ENCODE results near the gene CLIC4.

DNA sequence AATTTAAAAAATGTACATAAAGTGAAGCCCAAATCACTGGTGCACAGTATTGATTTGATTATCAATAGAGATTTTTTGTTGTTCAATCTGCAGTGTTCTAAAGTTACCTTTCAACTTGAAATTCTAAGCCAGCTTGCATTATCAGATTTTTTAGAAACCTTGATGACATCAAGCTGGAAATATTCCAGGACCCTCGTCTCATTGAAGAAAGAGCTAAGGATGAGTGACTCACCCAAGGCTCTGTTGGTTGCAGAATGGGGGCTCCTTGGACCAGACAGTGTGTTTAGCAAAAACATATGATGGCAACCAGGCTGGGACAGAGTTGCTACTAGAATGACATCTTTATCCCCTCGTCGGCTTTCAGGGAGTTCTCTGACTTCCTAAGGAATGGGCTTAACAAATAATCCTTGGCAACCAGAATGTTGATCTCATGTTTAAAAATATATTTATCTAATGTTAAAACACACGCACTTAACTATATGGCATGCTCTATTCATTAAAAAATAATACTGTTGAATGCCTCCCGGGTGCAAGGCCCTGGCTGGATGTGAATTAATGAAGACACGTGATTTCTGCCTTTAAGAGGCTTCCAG lies 105.2 kb downstream of the CLIC4 start:
- TF ChIP-seq, protein P1, sequence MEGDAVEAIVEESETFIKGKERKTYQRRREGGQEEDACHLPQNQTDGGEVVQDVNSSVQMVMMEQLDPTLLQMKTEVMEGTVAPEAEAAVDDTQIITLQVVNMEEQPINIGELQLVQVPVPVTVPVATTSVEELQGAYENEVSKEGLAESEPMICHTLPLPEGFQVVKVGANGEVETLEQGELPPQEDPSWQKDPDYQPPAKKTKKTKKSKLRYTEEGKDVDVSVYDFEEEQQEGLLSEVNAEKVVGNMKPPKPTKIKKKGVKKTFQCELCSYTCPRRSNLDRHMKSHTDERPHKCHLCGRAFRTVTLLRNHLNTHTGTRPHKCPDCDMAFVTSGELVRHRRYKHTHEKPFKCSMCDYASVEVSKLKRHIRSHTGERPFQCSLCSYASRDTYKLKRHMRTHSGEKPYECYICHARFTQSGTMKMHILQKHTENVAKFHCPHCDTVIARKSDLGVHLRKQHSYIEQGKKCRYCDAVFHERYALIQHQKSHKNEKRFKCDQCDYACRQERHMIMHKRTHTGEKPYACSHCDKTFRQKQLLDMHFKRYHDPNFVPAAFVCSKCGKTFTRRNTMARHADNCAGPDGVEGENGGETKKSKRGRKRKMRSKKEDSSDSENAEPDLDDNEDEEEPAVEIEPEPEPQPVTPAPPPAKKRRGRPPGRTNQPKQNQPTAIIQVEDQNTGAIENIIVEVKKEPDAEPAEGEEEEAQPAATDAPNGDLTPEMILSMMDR (IDR thresholded peaks at IDR 0.05): no peak
- TF ChIP-seq POLR2A (IDR thresholded peaks at IDR 0.05): no peak
